GM13976 (cell line): ENCODE measurements around the gene CUX1.
A peak's percentile ranks its signal among the peaks of the same experiment; 100 is the strongest.

ENCODE experiments used
- DNase-seq: peaks from one replicate; pipeline ENCODE4 v3.0.0; 2012; ENCODE audit warnings: low spot score
- in situ Hi-C: fragments of 300-500 bp; cut with MboI; formaldehyde crosslinking; loops from one replicate; pipeline ENCODE4 v1.12.0; 2022; ENCODE audit warnings: low sequenced_read_pairs, mixed read lengths, inconsistent platforms; ENCODE audit not compliant: unreplicated experiment
- TF ChIP-seq, protein P1 (sequence below): IDR thresholded peaks from 2 replicates; pipeline ENCODE4 v1.5.1; 2012; ENCODE audit warnings: borderline replicate concordance, mild to moderate bottlenecking; ENCODE audit not compliant: insufficient read depth; ENCODE audit errors: extremely low read depth, missing control alignments, control extremely low read depth

Gene CUX1

DNA sequence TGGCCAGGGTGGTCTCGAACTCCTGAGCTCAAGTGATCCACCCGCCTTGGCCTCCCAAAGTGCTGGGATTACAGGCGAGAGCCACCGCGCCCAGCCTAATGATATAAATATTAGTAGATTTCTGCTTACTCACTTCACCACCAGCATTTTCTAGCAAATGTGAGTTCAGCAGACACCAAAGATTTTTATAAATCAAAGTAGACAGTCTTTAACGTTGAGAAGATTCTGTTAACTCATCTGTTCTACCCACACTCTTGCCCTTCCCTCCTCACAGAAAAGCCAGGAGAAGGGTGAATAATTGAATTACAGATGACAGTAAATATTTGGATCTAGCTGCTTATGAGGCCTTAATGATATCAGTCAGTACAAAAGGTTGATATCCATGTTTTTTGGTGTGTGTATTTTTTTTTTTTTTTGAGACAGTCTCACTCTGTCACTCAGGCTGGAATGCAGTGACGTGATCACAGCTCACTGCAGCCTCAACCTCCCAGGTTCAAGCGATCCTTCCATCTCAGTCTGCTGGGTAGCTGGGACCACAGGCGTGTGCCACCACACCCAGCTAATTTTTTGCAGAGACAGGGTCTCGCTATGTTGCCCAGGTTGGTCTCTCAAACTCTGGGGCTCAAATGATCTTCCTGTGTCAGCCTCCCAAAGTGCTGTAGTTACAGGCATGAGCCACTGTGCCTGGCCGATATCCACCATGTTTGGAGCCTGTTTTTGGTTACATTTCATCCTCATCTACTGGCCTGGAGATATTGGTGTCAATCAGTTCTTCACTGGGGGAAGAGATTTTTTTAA lies 120.5 kb downstream of the CUX1 start:
- no peak for DNase-seq
- TF ChIP-seq, protein P1, sequence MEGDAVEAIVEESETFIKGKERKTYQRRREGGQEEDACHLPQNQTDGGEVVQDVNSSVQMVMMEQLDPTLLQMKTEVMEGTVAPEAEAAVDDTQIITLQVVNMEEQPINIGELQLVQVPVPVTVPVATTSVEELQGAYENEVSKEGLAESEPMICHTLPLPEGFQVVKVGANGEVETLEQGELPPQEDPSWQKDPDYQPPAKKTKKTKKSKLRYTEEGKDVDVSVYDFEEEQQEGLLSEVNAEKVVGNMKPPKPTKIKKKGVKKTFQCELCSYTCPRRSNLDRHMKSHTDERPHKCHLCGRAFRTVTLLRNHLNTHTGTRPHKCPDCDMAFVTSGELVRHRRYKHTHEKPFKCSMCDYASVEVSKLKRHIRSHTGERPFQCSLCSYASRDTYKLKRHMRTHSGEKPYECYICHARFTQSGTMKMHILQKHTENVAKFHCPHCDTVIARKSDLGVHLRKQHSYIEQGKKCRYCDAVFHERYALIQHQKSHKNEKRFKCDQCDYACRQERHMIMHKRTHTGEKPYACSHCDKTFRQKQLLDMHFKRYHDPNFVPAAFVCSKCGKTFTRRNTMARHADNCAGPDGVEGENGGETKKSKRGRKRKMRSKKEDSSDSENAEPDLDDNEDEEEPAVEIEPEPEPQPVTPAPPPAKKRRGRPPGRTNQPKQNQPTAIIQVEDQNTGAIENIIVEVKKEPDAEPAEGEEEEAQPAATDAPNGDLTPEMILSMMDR = no peak
- in situ Hi-C loops = no loop called here

DNA sequence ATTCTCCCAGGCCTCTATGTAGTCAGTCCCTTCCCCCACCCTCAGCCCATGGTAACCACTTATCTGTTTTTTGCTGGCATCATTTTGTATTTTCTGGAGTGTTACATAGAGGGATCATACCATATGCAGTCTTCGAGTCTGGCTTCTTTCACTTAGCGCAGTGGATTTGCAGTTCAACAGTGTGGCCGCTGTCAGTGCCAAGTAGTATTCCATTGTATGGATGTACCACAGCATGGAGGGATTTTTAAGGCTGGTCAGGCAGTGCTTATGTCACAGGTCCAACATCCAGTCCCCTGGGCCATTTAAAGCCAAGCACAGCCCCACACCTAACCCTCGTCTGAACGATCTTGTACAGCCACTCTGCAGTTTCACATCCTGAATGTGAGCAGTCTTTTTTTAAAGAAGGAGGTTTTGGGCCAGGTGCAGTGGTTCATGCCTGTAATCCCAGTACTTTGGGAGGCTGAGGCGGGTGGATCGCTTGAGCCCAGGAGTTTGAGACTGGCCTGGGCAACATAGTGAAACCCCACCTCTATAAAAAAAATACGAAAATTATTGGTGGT lies 121.8 kb downstream of the CUX1 start:
- no peak for DNase-seq
- in situ Hi-C loops = no loop called here
- TF ChIP-seq, protein P1 = no peak

DNA sequence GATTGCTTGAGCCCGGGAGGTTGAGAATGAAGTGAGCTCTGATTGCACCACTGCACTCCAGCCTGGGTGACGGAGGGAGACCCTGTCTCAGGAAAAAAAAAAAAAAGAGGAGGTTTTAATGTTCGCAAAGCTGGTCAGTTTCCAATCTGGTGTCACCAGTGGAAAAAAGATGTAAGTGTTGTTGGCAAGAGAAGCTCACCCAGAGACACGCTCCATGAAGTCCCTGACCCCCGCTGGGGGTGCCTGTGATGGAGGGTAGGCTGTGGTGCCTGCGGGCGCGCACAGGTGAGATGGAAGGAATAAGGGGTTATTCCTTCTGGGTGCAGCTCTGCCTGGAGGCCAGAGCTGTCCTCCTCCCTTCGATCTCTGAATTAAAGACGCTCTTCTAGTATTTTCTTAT lies 122.7 kb downstream of the CUX1 start:
- no peak for DNase-seq
- in situ Hi-C loops = no loop called here
- TF ChIP-seq, protein P1 = no peak

DNA sequence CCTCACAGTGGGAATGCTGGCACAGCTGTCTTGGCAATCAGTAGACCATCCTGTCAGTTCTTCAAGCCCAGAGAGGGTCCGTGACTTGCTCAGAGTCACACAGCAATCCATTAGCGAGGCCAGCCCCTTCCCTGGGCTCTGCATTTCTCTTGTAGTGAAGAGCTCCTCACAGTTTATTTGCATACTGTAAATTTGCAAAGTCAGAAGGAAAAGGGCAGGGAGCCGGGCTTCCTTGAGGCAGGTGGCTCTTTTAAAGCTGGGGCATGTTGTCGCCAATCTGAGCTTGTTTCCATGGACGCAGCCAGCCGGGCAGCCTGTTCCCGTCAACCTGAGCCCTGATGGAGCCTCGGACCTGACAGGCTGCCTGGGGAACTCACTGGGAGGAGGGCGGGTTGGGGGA lies 123.4 kb downstream of the CUX1 start:
- in situ Hi-C loops = no loop called here
- no peak for DNase-seq
- TF ChIP-seq, protein P1 = no peak

DNA sequence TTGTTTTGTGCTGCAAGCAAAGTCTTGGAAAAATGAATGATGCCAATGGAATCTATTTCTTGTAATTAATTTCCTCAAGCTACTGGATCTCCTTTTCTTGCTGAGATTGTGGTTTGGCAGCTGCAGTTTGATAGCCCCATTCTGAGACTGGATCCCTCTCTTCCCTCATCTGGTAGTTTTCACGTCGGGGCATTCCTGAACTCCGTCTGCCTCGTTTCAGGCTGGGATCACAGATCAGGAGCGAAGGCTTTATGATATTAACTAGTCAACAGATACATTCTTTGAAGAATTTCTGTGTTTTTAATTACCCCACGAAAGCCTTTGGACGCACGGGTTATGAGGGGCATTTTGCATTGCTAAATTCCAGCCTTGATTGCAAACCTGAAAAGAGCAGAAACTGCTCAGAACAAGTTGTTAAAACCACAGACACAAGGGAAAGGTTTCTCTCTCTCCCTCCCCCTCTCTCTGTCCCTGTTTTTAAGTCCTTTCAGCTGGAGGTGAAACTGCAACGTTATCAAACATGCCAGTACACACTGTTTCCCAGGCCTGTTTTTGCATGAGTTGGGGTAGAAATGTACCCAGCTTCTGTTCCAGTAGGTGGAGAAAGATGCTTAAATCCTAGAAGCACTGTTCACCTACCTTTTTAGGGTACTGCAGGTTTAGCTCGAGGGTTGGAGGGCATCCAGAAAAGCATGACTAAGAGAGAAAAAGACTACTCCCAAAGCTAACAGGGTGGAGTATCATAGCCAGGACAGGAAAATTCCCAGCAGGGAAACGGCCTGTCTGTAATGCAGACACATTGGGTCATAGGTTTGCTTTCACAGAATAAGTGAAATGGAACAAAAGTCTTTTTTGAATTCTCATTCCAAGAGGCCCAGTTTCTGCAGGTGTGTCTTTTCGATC lies 124.3 kb downstream of the CUX1 start:
- in situ Hi-C loops = no loop called here
- TF ChIP-seq, protein P1 = no peak
- DNase-seq = peak; percentile 24

DNA sequence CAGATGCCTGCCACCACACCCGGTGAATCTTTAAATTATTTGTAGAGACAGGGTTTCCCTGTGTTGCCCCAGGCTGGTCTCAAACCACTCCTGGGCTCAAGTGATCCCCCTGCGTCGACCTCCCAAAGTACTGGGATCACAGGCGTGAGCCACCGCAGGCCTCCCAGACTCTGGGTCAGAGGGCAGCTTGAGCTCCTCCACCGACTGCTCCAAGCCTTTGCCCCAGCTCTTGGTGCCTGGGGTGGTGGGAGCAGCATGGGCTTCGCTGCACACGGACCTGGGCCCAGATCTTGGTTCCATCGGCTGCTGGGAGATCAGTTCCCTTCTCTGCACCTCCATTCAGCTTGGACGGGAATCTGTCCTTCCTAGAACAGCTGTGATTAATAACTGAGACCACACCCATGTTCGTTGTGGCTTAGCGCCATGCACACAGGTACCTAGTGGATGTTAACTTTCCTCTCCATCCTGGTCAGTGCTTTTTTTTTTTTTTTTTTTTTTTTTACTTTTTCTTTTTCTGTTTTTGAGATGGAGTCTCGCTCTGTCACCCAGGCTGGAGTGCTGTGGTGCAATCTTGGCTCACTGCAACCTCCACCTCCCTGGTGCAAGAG lies 125.3 kb downstream of the CUX1 start:
- TF ChIP-seq, protein P1 = no peak
- DNase-seq = no peak
- in situ Hi-C loops = no loop called here
